ENCODE measurements around the gene USHBP1.
"Not testable (repeated sequence)": the region's sequence is repeated elsewhere in the genome, so short reads cannot be mapped to it uniquely, and the experiment has no call there.

USHBP1 gene

DNA sequence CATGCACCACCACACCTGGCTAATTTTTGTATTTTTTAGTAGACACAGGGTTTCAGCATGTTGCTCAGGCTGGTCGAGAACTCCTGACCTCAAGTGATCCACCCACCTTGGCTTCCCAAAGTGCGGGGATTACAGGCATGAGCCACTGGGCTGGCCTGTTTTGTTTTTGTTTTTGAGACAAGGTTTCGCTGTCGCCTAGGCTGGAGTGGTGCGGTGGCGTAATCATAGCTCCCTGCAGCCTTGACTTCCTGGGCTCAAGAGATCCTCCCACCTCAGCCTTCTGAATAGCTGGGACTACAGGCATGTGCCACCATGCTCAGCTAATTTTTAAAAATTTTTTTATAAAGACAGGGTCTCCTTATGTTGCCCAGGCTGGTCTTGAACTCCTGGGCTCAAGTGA is 31.0 kb upstream of the USHBP1 start:
- not testable (repeated sequence) for DNase-seq

DNA sequence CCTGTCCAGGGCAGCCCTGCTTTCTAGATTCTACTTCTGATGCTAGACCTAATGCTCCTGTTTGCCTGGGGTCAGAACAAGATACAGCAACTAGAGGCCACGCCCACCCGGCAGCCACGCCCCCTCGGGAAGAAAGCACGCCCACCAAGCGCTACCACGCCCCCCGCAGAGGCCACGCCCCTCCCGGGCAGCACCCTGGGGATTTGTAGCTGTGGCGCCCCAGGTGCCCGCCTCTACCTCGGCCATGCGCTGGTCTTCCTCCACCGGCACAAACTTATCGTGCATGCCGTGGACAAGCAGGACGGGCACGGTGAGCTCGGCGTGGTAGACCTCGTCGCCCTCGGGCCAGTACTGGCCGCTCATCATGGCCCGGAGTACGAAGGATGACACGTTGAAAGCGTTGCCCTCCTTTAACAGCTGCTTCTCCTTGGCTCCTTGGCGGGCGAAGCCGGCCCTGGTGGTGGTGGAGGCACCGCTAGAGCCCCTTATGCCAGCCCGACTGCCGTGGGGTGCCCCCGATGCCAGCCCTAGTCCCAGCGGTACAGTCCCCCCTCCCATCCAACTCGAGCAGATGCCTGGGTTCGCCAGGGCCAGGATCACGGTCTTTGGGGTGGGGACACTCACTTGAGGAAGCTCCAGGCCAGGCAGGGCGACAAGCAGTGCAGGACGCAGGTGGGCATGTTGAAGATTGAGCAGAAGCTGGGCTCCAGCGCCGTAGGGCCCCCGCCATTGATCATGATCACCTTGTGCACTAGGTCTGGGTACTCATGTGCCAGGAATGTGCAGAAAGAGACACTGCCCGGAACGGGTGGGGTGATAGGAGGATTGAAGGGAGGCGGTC is 29.7 kb upstream of the USHBP1 start:
- no peak for DNase-seq

DNA sequence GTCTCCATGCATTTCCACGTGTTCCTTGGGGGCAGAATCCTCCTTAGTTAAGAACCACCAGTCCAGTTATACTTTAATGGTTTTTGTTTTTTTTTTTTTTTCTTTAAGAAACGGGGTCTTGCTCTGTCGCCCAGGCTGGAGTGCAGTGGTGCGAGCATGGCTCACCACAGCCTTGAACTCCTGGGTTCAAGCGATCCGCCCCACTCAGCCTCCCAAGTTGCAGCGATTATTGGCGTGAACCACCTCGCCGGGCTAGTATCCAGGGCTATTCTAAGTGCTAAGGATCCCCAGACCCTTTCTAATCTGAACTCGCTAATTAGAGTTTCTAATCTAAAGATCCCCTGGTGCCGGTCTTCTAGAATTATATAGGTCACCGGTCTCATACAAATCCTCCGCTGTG is 29.1 kb upstream of the USHBP1 start:
- no peak for DNase-seq

DNA sequence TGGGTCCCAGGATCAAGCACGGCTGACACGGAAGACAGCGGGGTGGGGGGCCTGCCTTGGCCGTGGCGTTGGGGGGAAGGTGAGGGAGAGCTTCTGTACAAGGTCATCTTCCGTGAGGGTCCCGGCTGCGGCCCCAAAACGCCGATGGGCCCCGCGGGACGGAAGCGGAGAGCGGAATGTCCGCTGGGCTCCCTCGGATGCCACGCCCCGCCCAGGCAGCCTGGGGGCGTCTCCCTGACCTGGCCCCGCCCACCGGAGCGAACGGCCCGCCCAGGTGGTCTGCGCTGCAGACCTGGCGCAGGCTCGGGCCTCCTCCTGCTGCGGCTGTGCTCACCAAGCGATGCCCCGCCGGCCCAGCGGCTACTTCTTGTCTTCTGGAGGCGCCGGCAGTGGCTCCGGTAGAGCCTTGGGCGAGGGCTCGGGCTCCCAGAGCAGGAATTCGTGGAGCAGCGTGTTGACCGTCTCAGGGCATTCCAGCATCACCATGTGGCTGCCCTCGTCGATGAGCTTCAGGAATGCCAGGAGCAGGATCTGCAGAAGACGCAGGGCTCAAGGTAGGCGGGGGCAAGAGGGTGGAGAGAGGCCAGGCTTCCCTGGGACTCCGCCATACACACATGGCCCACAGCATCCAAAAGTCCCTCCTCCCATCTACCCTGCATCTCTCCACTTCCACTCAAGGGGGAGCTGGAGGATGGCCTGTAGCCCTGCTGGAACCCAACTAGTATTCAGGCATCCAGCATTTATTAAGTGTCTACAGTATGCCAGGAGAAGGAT is 27.9 kb upstream of the USHBP1 start:
- peak; percentile 87 for DNase-seq

DNA sequence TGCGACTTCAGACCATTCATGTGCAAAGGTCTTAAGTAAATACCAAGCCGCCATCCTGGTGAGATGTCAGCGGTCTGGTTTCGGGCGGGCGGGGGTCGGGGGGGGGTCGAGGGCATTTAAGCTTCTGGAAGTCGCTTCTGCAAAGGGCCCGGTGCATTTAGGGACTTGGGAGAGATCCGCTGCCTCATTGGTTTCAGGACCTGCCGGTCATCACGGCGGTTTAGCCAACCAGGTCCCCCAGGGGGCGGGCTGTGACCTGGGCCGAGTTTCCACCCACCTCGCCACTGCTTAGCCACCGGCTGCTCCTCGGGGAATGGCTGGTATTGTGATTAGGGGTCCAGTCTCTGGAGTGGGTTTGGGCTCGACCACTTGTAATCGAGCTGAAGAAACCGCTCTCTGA is 24.9 kb upstream of the USHBP1 start:
- peak; percentile 82 for DNase-seq

DNA sequence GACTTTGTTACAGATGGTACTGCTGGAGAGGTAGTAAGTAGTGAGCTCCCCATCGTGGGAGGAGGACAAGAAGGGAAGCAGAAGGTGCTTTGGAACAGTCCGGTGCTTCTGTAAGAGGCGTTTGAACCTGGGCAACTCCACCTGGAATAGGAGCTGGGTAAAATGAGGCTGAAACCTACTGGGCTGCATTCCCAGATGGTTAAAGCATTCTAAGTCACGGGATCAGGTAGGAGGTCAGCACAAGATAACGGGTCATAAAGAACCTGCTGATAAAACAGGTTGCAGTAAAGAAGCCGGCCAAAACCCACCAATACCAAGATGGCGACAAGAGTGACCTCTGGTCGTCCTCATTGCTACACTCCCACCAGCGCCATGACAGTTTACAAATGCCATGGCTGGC is 22.2 kb upstream of the USHBP1 start:
- DNase-seq, result no peak

DNA sequence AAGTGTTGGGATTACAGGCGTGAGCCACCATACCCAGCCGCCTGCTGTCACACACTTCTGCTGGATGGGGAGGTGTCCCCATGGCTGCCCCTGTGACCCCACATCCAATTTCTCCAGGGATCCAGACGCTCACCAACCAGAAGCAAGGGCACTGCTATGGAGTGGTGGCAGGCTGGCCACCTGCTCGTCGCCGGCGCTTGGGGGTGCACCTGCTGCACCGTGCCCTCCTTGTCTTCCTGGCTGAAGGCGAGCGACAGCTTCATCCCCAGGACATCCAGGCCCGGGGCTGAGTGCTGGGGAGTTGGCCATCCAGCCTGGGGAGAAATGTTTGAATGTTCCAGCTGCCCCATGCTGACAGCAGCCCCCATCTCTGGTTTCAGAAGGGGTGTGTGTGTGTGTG is 21.7 kb upstream of the USHBP1 start:
- no peak for DNase-seq

DNA sequence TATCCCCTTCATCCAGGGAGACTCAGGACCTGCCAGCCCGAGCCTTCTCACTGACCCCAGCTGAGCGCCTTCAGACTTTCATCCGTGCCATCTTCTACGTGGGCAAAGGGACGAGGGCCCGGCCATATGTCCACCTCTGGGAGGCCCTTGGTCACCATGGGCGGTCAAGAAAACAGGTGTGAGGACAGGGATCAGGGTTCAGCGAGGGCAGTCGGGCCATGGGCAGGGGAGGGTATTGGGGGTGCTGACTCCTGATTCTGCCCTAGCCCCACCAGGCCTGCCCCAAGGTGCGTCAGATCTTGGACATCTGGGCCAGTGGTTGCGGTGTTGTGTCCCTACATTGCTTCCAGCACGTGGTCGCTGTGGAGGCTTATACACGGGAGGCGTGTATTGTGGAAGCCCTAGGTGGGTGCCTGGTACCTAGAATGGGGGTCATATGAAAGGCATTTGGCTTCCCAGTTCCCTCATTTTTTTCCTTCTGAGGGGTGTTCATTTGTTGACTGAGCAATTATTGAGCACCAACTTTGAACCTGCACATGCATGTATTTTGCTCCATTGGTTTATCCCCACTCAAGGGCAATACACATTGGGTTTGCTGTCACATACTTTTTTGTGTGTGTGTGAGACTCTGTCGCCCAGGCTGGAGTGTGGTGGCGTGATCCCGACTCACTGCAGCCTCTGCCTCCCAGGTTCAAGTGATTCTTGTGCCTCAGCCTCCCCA is 21.0 kb upstream of the USHBP1 start:
- DNase-seq, result no peak

DNA sequence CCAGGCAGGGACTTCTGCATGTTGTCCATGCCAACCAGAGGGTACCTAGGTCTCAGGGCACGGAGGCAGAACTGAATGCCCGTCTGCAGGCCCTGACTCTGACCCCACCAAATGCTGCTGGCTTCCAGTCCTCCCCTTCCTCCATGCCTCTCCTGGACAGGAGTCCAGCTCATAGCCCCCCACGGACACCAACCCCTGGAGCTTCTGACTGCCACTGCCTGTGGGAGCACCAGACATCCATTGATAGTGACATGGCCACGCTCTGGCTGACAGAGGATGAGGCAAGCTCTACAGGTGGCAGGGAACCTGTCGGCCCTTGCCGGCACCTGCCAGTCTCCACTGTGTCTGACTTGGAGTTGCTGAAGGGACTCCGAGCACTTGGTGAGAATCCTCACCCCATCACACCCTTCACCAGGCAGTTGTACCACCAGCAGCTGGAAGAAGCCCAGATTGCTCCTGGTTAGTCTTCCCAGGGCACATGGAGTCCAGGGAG is 19.0 kb upstream of the USHBP1 start:
- DNase-seq, result no peak

DNA sequence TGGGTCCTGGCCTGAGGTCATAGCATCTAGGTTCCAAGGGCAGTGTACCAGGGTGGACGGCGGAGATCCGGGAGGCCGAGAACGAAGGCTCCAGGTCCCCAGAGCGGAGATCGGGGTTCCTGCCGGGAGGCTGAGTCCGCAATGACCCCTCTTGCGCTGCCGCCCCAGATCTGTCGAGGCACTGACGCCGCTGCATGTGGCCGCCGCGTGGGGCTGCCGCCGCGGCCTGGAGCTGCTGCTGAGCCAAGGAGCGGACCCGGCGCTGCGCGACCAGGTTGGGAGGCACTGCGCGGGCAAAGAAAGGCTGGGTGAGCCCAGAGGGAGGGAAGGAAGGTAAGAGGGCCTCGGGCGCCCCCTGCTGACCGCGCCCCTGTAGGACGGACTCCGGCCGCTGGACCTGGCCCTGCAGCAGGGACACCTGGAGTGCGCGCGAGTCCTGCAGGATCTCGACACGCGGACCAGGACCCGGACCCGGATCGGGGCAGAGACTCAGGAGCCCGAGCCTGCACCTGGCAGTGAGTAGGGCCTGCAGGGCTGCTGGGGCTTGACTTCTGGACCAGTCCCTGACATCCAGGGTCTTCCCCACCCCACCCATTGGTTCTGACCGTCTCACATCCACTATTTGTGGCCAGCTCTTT is 18.1 kb upstream of the USHBP1 start:
- DNase-seq, result peak; percentile 71

DNA sequence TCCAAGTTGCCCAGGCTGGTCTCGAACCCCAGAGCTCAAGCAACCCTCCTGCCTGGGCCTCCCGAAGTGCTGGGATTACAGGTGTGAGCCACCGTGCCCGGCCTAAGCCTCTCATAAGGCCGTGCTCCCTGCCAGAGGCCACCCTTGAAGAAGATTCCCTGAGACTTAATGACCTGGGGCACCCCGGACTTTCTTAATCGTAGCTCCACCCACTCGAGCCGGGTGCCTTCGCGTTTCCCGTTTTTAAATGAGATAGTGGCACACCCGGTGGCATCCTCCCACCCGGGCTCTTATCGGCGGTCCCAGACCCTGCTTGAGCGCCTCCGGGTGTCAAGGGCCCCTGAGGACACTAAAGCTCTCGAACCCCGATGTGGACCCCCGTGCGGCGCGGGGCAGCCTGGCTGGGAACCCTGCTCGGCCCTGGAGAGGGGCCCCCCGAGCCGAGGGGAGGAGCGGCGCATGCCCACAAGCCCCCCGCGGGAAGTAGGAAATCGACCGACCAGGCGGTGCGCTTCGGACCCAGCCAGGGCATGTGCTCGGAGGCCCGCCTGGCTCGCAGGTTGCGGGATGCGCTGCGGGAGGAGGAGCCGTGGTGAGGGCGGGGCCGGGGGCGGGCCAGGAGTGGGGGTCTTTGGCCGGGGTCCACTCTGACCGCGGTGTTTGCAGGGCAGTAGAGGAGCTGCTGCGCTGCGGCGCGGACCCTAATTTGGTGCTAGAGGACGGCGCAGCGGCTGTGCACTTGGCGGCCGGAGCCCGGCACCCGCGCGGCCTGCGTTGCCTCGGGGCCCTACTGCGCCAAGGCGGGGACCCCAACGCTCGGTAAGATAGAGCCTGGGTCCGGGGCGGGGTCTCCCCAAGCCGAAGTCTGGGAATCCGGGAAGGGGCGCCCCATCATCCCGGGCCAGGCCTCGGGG is 17.1 kb upstream of the USHBP1 start, which contains the start of gene ANKLE1:
TSS of gene ANKLE1 (plus strand) at position 511 of the 914 bp plus-strand sequence. CDS start at position 531, 20 bp downstream.
- DNase-seq, result no peak

DNA sequence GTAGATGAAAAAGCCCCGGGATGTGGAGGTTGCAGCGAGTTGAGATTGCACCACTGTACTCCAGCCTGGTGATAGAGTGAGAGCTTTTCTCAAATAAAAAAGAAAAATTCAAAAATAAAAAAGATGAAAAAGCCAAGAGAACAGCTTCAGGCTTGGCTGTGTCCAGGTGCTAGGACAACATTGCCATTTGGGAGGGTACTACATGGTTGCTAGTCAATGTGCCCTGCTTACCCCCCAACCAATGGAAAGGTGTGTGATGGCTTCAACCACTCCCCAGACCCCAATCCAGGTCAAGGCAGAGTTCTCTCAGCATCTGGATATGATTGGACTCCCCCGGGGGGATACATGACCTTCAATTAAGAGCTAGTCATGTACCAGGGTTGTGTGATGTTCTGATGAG is 14.9 kb upstream of the USHBP1 start:
- no peak for DNase-seq

DNA sequence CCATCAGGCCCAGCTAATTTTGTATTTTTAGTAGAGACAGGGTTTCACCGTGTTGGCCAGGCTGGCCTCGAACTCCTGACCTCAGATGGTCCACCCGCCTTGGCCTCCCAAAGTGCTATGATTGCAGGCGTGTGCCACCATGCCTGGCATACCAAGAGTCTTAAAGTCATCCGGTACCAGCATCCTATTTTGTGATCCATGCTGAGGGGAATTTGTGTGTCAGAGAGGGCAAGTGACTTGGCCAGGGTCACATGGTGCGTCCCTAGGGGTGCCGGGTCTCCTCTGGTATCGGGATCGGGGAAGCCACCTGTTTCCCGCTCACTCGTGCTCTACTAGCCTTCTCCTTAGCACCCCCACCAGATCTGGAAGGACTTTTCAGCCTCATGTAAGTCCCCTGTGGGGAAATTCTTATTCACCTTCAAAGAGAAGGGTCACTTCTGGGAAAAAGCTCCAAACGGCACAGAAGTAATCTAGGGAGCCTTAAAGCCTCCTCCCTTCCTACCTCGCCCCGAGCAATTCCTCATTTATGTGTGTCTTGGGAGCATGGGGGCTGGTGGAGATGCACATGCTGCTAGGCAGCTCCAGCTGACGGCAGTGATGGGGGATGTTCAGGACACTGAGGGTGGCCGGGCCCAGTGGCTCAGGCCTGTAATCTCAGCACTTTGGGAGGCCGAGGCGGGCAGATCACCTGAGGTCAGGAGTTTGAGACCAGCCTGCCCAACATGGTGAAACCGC is 11.1 kb upstream of the USHBP1 start:
- no peak for DNase-seq

DNA sequence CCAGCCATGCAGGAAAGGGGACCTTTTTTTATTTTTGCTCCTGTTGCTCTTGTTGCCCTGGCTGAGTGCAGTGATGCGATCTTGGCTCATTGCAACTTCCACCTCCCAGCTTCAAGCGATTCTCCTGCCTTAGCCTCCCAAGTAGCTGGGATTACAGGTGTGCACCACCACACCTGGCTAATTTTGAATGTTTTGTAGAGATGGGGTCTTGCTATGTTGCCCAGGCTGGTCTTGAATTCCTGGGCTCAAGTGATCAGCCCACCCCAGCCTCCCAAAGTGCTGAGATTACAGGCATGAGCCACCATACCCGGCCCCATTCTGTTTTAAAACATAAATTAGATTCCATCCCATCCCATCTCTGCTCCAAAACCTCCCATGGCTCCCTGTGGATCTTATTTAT is 10.3 kb upstream of the USHBP1 start:
- not testable (repeated sequence) for DNase-seq

DNA sequence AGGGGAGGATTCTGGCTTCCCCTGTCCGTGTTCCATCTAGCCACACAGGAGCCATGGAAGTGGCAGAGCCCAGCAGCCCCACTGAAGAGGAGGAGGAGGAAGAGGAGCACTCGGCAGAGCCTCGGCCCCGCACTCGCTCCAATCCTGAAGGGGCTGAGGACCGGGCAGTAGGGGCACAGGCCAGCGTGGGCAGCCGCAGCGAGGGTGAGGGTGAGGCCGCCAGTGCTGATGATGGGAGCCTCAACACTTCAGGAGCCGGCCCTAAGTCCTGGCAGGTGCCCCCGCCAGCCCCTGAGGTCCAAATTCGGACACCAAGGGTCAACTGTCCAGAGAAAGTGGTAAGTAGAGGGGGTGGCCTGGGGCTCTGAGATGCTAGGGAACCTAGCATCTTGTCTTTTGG is 4.2 kb upstream of the USHBP1 start:
- no peak for DNase-seq

DNA sequence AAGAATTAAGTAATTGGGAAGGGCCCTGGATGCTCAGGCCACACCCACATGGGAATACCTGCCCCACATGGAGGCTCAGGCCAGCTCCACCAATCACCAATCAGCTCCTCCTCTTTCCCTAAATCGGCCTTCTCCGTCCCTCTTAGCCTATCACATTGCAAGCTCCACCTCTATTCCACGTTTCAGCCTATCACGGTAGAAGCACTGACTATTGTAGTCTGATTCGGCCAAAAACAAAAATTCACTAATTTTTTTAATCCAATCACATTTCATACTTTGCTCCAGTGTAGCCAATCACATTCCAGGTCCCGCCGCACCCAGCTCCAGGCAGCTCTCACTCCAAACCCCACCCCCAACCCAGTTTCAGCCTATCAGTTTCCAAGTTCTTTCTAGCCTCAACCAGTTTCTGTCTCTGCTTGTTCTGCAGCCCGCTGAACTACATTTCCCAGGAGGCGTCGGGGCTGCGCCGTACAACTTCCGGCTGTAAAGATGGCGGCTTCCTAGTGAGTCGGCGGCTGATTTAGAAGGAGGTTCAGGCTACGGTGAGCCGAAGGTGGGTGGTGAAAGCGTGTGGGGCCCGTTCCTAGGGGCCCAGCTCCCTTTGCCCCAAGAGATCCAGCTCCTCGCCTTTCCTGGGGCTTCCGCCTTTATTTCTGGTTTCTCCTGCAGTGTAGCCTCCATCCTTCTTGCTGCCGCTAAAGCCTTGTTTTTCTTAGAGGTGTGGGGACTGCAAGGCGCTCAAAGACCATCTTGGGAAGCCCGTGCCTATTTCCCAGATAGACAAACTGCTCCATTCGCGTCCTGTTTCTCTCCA is 2.6 kb upstream of the USHBP1 start, which contains the start of gene BABAM1:
TSS of gene BABAM1 (plus strand) at position 469 of the 814 bp plus-strand sequence. CDS start 1,364 bp downstream, outside the sequence.
- DNase-seq, result peak; percentile 100

DNA sequence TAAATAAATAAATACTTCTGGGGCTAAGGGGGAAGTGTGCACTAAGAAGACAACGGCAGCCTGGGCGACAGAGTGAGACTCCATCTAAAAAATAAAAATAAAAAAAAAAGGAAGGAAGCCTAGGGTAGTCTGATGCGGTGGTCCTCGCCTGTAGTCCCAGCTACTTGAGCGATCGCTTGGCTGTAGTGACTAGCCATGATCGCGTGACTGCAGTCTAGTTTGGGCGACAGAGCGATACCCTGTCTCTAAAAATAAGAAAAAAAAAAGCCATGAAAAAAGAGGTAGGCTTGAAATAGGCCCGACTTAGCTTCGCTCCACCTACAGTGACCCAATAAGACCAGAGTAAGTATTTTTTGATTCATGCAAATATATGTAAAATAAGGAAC is 2.0 kb upstream of the USHBP1 start:
- DNase-seq, result no peak

DNA sequence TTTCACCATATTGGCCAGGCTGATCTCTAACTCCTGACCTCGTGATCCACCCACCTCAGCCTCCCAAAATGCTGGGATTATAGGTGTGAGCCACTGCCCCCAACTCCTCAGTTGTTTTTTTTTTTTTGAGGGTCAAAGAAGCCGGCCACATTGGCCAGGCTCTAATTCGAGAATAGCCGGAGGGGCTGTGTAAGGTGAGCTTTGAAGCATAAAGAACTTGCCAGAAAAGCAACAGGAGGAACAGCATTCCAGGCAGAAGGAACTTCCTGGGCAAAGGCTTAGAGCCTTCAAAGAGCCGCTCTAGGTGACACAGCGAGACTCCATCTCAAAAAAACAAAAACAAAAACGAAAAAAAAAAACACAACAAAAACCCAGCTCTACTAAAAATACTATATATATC is 1.5 kb upstream of the USHBP1 start:
- no peak for DNase-seq

DNA sequence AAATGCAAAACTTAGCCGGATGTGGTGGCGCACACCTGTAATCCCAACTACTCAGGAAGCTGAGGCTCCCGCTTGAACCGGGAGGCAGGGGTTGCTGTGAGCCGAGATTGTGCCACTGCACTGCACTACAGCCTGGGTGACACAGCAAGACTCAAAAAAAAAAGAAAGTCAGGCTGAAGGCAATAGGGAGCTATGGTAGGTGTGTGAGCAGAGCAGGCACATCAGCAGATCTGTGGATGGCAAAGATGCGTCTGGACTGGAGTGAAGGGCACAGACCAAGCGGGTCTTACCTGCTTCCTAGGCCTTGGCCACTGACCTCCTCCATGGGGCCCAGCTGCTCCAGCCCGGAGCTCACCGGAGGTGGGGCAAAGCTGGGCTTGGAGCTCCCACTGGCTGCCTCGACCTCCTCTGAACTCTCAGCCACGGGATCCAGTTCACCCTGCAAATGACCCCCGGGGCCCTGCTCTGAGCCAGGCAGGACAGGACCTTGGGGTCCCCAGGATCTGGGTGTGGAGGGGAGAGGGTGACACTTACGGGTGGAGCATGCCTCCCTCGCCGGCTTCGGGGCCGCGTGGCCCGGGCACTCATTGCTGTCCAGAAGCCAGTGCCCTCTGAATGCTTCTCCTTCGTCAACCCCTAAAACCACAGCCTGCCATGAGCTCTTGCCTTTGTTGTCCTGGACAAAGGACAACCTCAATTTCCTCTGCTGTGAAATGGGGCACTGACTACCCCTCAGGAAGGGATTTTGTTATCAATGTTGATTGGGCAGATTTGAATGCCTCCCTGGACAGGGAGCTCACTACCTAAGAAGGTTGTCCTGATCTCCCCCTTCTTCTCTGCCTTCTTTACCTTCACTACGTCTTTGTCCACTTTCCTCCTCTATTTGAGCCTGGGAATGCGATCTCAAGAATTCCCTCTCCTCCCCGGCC is 569 bp downstream of the USHBP1 start:
- no peak for DNase-seq
